GM21737 (cell line): ENCODE data around the gene TDRKH.
"Not testable (repeated sequence)": the region's sequence is repeated elsewhere in the genome, so short reads cannot be mapped to it uniquely, and the experiment has no call there.

Experiments
- ATAC-seq: cut with Tn5 transposase; IDR thresholded peaks from one replicate; pipeline ENCODE4 v1.9.1; 2021; ENCODE audit warnings: mild to moderate bottlenecking, moderate library complexity; ENCODE audit not compliant: unreplicated experiment

Gene TDRKH

GRCh38 chr1:151768351-151769066 is 21.8 kb downstream of the TDRKH start:
- not testable (repeated sequence) for ATAC-seq

DNA sequence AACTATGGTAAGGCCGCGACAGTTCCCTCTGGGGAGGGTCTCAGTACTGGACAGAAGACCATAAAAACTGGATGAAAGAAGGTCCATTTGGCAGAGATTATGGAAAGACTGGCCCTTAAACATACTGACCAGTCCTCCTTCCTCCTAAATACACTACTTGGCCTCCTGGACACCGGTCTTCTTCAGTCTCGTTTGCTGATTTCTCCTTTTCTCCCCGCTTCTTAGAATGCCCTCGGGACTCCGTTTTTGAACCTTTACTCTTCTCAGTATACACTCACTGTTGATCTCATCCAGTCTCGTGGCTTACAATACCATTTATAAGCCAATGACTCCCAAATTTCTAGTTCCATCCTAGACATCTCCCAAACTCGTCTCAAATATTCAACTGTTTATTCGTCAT is 26.3 kb downstream of the TDRKH start:
- ATAC-seq = no peak

DNA sequence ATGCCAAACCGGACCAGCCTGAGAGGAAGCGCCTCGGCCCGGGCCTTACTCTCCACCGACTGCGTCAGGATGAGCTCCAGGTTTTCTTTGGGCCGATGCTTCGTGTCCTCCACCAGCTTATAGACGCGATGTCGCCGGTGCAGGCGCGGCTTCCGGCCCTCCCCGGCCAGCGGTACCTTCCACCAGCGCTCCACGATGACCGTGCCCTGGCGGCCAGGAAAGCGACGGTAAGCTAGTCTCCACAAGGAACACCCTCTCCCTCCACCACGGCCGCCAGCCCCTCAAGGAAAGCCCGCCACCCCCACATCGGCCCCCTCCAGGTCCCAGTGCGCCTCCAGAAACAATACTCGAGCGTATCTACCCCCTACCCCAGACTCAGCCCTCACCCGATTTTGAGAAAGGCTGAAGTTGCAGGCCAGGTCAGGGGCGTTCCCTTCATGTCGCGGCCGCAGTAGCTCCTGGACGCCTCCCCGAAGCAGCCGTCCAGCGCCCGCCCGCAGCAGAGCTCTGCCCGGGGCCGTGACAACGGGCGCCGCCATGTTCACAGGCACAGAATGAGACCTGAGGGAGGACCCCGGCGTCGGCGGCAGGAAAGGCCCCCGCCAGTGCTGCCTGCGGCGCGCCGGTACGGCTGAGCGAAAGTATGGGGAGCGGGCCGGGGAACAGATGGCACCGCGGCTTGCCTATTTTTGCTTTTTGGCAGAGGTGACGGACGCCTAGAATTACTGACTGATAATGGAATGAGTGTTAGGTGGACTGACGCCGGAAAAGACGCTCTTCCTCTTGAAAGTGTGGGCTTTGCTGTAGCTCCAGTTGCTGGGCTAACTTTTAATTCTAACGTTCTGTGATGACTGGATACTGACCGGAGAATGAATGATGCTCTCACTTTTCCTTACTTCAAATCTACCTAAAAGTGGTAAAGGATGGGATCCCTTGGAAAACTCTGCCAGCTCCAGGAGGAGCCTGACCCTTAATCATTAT is 27.1 kb downstream of the TDRKH start, which contains the start of gene MRPL9:
MRPL9 (minus strand) TSS at position 556 of the 981 bp plus-strand sequence; CDS start at position 539, 17 bp downstream.
- peak; percentile 94 for ATAC-seq

DNA sequence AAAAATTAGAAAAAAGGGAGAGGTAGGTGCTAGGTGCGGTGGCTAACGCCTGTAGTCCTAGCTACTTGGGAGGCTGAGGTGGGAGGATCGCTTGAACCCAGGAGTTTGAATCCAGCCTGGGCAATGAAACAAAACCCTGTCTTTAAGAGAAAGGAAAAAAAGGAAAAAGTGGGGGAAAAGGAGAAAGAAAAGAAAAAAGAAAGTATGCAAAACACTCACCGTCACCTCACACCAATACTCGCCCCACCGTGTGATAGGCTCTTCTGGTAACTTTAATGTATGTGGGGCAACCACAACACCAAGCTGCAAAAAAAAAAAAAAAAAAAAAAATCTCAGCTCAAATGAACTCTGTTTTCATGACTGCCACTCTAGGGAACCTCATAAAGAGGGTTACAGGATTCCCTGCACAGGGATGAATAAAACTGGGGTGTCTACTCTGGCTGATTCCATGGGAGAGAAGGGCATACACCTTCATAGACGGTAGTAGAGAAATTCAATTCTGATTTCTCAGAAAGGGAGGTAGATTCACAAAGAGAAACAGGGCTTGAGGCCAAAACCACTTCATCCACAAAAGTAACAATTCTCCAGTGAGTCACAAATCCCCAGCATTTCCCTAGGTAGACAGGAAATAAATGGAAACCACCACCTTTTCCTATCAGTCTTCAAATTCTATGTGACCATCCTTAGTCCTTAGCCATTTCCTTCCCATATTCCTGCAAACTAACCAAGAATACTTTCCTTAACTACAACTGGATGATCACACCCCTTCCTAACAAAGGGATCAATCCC is 29.5 kb downstream of the TDRKH start:
- no peak for ATAC-seq

GRCh38 chr1:151759241-151759640 is 31.1 kb downstream of the TDRKH start:
- ATAC-seq = no peak

- ATAC-seq = no peak
Measured at GRCh38 chr1:151756291-151756690, 34.0 kb downstream of the TDRKH start.

GRCh38 chr1:151741516-151741915 is 48.8 kb downstream of the TDRKH start:
- no peak for ATAC-seq

DNA sequence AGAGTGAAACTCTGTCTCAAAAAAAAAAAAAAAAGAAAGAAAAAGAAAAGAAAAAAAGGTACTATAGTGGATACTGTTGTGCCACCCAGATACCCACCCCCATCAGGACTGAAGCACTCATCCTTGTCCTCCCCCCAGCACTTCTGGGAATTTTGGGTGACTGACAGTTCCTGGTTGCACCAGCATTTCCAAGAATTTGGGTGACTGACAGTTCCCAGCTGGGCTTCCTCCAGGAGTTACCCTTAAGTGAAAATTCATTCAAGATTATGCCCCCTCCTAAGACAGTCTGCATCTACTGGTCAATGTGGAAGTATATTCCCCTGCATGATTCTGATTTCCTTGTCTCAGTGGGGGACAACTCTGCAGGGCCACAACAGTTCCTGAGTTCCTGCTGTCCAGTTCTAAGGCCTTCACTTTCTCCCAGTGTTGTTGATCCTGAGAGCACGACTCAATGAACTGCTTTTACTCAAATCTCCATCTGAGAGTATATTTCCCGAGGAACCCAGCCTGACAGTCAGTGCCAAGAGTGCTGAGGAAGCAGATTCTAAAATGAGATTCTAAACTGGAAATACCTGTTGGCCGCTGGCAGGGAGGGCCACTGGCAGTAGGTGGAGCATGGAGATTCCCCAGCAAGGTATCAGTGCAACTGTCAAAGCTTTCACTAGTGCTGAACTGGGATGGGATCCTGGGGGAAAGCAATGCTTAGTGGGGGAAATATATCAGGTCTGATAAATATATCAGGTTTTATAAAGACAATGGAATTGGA is 50.5 kb downstream of the TDRKH start:
- ATAC-seq = no peak

DNA sequence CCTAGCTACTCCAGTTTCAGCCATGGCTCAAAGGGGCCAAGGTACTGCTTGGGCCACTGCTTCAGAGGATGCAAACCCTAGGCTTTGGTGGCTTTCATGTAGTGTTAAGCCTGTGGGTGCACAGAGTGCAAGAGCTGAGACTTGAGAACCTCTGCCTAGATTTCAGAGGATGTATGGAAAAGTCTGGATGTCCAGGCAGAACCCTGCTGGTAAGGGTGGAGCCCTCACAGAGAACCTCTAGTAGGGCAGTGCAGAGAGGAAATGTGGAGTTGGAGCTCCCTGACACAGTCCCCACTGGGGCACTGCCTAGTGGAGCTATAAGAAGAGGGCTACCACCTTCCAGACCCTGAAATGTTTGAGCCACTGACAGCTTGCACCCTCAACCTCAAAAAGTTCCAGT is 52.8 kb downstream of the TDRKH start:
- ATAC-seq = no peak

DNA sequence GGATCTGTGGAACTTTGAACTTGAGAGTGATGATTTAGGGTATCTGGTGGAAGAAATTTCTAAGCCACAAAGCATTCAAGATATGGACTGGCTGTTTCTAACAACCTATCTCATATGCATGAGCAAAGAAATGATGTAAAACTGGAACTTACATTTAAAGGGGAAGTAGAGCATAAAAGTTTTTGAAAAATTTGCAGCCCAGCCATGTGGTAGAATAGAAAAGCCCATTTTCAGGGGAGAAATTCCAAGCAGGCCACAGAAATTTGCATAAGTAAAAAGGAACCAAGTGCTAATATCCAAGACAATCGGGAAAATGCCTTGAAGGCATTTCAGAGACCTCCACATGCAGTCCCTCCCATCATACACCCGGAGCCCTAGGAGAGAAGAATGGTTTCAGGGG is 53.3 kb downstream of the TDRKH start:
- no peak for ATAC-seq

GRCh38 chr1:151733995-151734394 is 56.3 kb downstream of the TDRKH start:
- not testable (repeated sequence) for ATAC-seq

DNA sequence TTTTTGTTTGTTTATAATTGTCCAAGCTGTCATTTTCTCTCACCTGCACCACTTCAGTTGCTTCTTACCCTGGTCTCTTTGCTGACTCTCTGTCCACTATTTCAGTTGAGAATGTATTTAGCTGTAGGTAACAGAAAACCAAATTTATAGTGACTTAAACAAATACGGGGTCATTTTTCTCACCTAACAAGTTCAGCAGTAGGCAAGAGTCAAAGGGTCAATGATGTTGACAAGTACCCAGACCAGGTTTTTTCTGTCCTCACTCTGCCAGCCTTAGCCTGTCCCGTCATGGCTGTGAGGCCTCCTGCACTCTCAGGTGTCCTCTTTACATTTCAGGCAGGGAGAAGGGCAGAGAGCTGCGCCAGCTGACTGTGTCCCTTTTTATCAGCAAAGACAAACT is 57.2 kb downstream of the TDRKH start:
- ATAC-seq = no peak

DNA sequence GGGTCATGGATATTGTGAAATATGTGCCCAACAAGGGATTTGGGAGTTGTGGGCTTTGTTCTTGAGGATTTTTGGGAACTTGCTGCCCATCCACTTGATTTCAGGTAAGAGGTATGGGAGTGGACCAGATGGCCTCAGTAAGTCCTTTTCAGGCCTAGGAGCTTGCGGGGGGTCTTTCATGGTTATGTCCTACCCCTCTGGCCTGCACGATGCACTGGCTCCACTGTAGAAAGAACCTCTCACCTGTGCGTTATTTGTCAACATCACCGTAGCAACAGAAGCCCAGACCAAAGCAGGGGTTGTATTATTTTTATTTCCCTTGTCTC is 60.4 kb downstream of the TDRKH start:
- ATAC-seq = no peak

DNA sequence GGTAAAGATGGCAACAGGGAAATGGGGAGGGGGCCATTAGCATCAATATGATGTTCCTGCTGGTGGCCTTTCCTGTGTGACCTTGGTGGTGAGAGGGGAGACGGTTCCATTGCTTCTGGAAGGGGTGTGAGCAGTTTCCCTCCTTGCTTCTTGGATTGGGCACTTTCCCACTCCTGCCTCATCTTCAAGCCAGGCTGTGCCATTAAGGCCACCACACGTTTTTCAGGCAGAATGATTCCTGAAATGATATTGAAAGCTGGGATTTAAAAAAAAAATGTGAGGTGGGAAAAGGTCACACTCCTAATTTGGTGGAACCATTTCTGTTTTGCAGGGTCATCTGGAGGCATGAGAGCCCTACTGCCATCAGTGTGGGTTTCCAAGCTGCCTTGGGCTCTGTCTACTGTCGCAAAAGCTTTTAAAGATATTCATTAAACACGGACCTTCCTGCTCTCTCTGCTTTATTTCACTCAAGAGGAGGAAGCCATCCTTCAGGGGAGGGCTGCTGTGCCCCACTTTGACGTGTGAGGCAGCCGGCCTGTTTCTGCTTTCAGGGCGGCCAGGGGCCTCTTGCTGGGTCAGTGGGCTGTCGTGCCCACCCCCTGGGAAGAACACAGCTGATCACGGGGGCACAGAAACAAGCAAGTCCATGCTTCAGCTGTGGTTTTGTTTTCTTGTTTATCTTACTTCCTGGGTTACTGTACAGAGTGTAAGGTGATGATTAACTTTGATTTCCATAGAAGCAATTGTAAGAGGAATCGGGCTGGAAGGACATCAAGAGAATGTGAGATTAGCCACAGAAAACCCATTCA is 60.9 kb downstream of the TDRKH start:
- no peak for ATAC-seq

GRCh38 chr1:151728151-151729054 is 61.9 kb downstream of the TDRKH start:
- ATAC-seq = no peak

GRCh38 chr1:151723726-151724370 is 66.5 kb downstream of the TDRKH start:
- no peak for ATAC-seq
